Activated CD4-positive, alpha-beta T cell treated with anti-CD3 and anti-CD28 coated beads for 48 hours (primary cell): ENCODE measurements around the gene ARHGAP42.
"Not testable (repeated sequence)": the region's sequence is repeated elsewhere in the genome, so short reads cannot be mapped to it uniquely, and the experiment has no call there.

Experiments
- DNase-seq: peaks from one replicate; pipeline ENCODE4 v3.0.0-alpha.2; 2020

The ARHGAP42 gene

GRCh38 chr11:100887659-100888058 lies 200.6 kb downstream of the ARHGAP42 start:
- no peak for DNase-seq

- DNase-seq, result no peak
Measured at GRCh38 chr11:100888836-100889235, 201.7 kb downstream of the ARHGAP42 start.

- DNase-seq, result no peak
Measured at GRCh38 chr11:100889758-100890157, 202.7 kb downstream of the ARHGAP42 start.

GRCh38 chr11:100890789-100891188 lies 203.7 kb downstream of the ARHGAP42 start:
- DNase-seq, result no peak

- no peak for DNase-seq
Measured at GRCh38 chr11:100892886-100893285, 205.8 kb downstream of the ARHGAP42 start.

- no peak for DNase-seq
Measured at GRCh38 chr11:100895449-100895848, 208.4 kb downstream of the ARHGAP42 start.

GRCh38 chr11:100895976-100896375 lies 208.9 kb downstream of the ARHGAP42 start:
- not testable (repeated sequence) for DNase-seq

GRCh38 chr11:100901471-100901870 lies 214.4 kb downstream of the ARHGAP42 start:
- not testable (repeated sequence) for DNase-seq

GRCh38 chr11:100902454-100903141 lies 215.5 kb downstream of the ARHGAP42 start:
- no peak for DNase-seq

GRCh38 chr11:100903284-100903683 lies 216.2 kb downstream of the ARHGAP42 start:
- no peak for DNase-seq

GRCh38 chr11:100905684-100906083 lies 218.6 kb downstream of the ARHGAP42 start:
- DNase-seq, result no peak

- no peak for DNase-seq
Measured at GRCh38 chr11:100908746-100909145, 221.7 kb downstream of the ARHGAP42 start.

- DNase-seq, result no peak
Measured at GRCh38 chr11:100910808-100911207, 223.7 kb downstream of the ARHGAP42 start.

GRCh38 chr11:100914415-100915110 lies 227.5 kb downstream of the ARHGAP42 start:
- no peak for DNase-seq

- DNase-seq, result no peak
Measured at GRCh38 chr11:100918551-100919500, 231.7 kb downstream of the ARHGAP42 start.

- no peak for DNase-seq
Measured at GRCh38 chr11:100920593-100920992, 233.5 kb downstream of the ARHGAP42 start.

- no peak for DNase-seq
Measured at GRCh38 chr11:100922121-100922520, 235.0 kb downstream of the ARHGAP42 start.

- no peak for DNase-seq
Measured at GRCh38 chr11:100923555-100923954, 236.5 kb downstream of the ARHGAP42 start.

- no peak for DNase-seq
Measured at GRCh38 chr11:100925935-100926334, 238.8 kb downstream of the ARHGAP42 start.

- DNase-seq, result no peak
Measured at GRCh38 chr11:100927579-100927978, 240.5 kb downstream of the ARHGAP42 start.

GRCh38 chr11:100928426-100928825 lies 241.3 kb downstream of the ARHGAP42 start:
- DNase-seq, result no peak

- no peak for DNase-seq
Measured at GRCh38 chr11:100929377-100929776, 242.3 kb downstream of the ARHGAP42 start.

GRCh38 chr11:100930185-100930778 lies 243.2 kb downstream of the ARHGAP42 start:
- no peak for DNase-seq
